GM12878 (cell line): Measurements from ENCODE around the gene WIPF1. TPM values are rescaled to one million over a fixed set of nuclear protein-coding genes. Genes with fewer than 3 reads are reported as not detected.

Source experiments
- ATAC-seq: fragments of 200-7000 bp; cut with Tn5 transposase; 3 replicates; pipeline ENCODE4 v1.9.1; 2020; ENCODE audit warnings: mild to moderate bottlenecking, moderate library complexity
- BruUV-seq: library from RNA; stranded (reverse); fragments of 400-500 nt; replicated peaks from 2 replicates; lab custom pipeline; 2021; lab: Mats Ljungman, UMichigan
- CTCF ChIA-PET: fragments of 300-600 bp; sonication (Branson Sonifier 250); formaldehyde crosslinking; extraction: SDS; loops from one replicate; lab custom pipeline; 2021; ENCODE audit warnings: inconsistent platforms; lab: Yijun Ruan, JAX
- POLR2A ChIA-PET: fragments of 350-600 bp; formaldehyde crosslinking; extraction: SDS; loops from one replicate; lab custom pipeline; 2021; ENCODE audit warnings: inconsistent platforms; lab: Charles Lee
- RAD21 ChIA-PET: fragments of 300-600 bp; sonication (Branson Sonifier 250); formaldehyde crosslinking; loops from one replicate; lab custom pipeline; 2023; ENCODE audit warnings: antibody characterized with exemption; ENCODE audit not compliant: unreplicated experiment; lab: Charles Lee
- SMC1A ChIA-PET: fragments of 300-600 bp; sonication (Branson Sonifier 250); formaldehyde crosslinking; loops from one replicate; lab custom pipeline; 2023; ENCODE audit not compliant: unreplicated experiment, uncharacterized antibody; lab: Charles Lee
- DNase-seq: peaks from one replicate; pipeline ENCODE4 v3.0.0-alpha.2; 2011; ENCODE audit warnings: low read depth, low spot score
- FAIRE-seq: peaks from 3 replicates; lab custom pipeline; 2011; peaks lifted over from hg19 to GRCh38; lab: Jason Lieb, UNC
- H2AFZ ChIP-seq: 2 replicates; pipeline ENCODE4 v1.6.0; 2011; ENCODE audit warnings: low read depth, low read length, control low read depth; ENCODE audit not compliant: control insufficient read depth
- H3K27ac ChIP-seq: 2 replicates; pipeline ENCODE4 v1.5.1; 2011; ENCODE audit warnings: control low read depth; ENCODE audit not compliant: control insufficient read depth, insufficient read depth
- H3K27me3 ChIP-seq, 2 experiments: replicated peaks in 1 of 2; 2 replicates each; pipeline versions ENCODE4 v1.6.0 to v1.6.1; 2011; ENCODE audit warnings: low read length in 1 of 2; ENCODE audit not compliant: control insufficient read depth in 2 of 2, insufficient read depth in 2 of 2
- H3K36me3 ChIP-seq, 2 experiments: 2 replicates each; pipeline ENCODE4 v1.5.1; 2011; ENCODE audit warnings: low read length in 1 of 2; ENCODE audit not compliant: control insufficient read depth in 2 of 2, insufficient read depth in 2 of 2
- H3K4me1 ChIP-seq: 2 replicates; pipeline ENCODE4 v1.6.1; 2011; ENCODE audit warnings: mild to moderate bottlenecking, low read length, moderate library complexity, mixed read lengths; ENCODE audit not compliant: control insufficient read depth, insufficient read depth
- H3K4me2 ChIP-seq: 2 replicates; pipeline ENCODE4 v1.6.0; 2011; ENCODE audit warnings: control low read depth; ENCODE audit not compliant: control insufficient read depth, insufficient read depth
- H3K4me3 ChIP-seq: fragments of 200-600 bp; sonication (generic); 2 replicates; pipeline ENCODE4 v1.5.1; 2016
- H3K79me2 ChIP-seq: 2 replicates; pipeline ENCODE4 v1.6.0; 2011; ENCODE audit warnings: low read length; ENCODE audit not compliant: control insufficient read depth, insufficient read depth
- H3K9ac ChIP-seq: 2 replicates; pipeline ENCODE4 v1.8.0; 2011; ENCODE audit warnings: low read length, control low read depth, mixed read lengths; ENCODE audit not compliant: control insufficient read depth, insufficient read depth
- H3K9me3 ChIP-seq: replicated peaks from 3 replicates; pipeline ENCODE4 v1.5.1; 2011; ENCODE audit warnings: mild to moderate bottlenecking, low read length; ENCODE audit not compliant: control insufficient read depth, insufficient read depth
- H4K20me1 ChIP-seq: 2 replicates; pipeline ENCODE4 v1.6.0; 2011; ENCODE audit not compliant: control insufficient read depth, insufficient read depth
- ASH2L ChIP-seq: fragments of 300-600, 200-600 bp; sonication (generic); IDR thresholded peaks from 2 replicates; pipeline ENCODE4 v1.6.1; 2017; ENCODE audit warnings: low read depth, mild to moderate bottlenecking, borderline replicate concordance
- ATF3 ChIP-seq: IDR thresholded peaks from 2 replicates; pipeline ENCODE4 v1.6.1; 2011; ENCODE audit warnings: low read depth, mild to moderate bottlenecking, low read length, moderate library complexity, borderline replicate concordance; ENCODE audit errors: extremely low read depth
- CREB1 ChIP-seq: IDR thresholded peaks from 2 replicates; pipeline ENCODE4 v1.6.1; 2012; ENCODE audit warnings: low read depth, mild to moderate bottlenecking, inconsistent platforms
- EP300 ChIP-seq, 2 experiments: fragments of 150-350 bp in 1 of 2; IDR thresholded peaks; 2 replicates each; pipeline ENCODE4 v1.6.1; 2011 to 2012; ENCODE audit warnings: low read depth in 2 of 2, low read length in 2 of 2, borderline replicate concordance in 1 of 2, improper control_type of control experiment in 1 of 2, inconsistent platforms in 1 of 2; ENCODE audit not compliant: control insufficient read depth in 1 of 2
- HCFC1 ChIP-seq: fragments of 150-350 bp; IDR thresholded peaks from 2 replicates; pipeline ENCODE4 v1.6.1; 2014; ENCODE audit warnings: low read length
- HDAC2 ChIP-seq: fragments of 200-600 bp; sonication (generic); IDR thresholded peaks from 2 replicates; pipeline ENCODE4 v1.6.1; 2017
- IKZF2 ChIP-seq, 2 experiments: fragments of 450-650 bp; IDR thresholded peaks; 2 replicates each; pipeline ENCODE4 v1.6.1; 2017; ENCODE audit warnings: mild to moderate bottlenecking in 2 of 2, moderate library complexity in 2 of 2
- JUNB ChIP-seq: IDR thresholded peaks from 2 replicates; pipeline ENCODE4 v1.6.1; 2016; ENCODE audit warnings: antibody characterized with exemption, mild to moderate bottlenecking
- MTA2 ChIP-seq: fragments of 450-650 bp; IDR thresholded peaks from 2 replicates; pipeline ENCODE4 v1.6.1; 2016; ENCODE audit warnings: low read depth, mild to moderate bottlenecking, moderate library complexity
- MXI1 ChIP-seq: fragments of 150-350 bp; IDR thresholded peaks from 2 replicates; pipeline ENCODE4 v1.6.1; 2011; ENCODE audit warnings: low read depth, mild to moderate bottlenecking, inconsistent platforms, low read length, improper control_type of control experiment
- RELB ChIP-seq: fragments of 450-650 bp; IDR thresholded peaks from 2 replicates; pipeline ENCODE4 v1.6.1; 2017; ENCODE audit warnings: low read depth, mild to moderate bottlenecking, moderate library complexity
- RFX5 ChIP-seq: IDR thresholded peaks from 2 replicates; pipeline ENCODE4 v1.6.1; 2011; ENCODE audit warnings: low read depth, low read length, improper control_type of control experiment
- WRNIP1 ChIP-seq: IDR thresholded peaks from 2 replicates; pipeline ENCODE4 v1.6.1; 2011; ENCODE audit warnings: low read depth, low read length, improper control_type of control experiment, borderline replicate concordance
- ZNF687 ChIP-seq: fragments of 450-650 bp; IDR thresholded peaks from 2 replicates; pipeline ENCODE4 v1.6.1; 2017; ENCODE audit warnings: mild to moderate bottlenecking, moderate library complexity
- WGBS: methylation state at CpG from one replicate; pipeline ENCODE4 v1.1.6; 2016; ENCODE audit warnings: low lambda C conversion rate; ENCODE audit not compliant: insufficient replicate concordance, insufficient coverage; ENCODE audit errors: missing lambda C conversion rate; 5-methylcytosine and 5-hydroxymethylcytosine counted together
- in situ Hi-C: fragments of 300-500 bp; cut with MboI; formaldehyde crosslinking; loops from 9 replicates; pipeline ENCODE4 v1.14.3; 2018; ENCODE audit warnings: mixed read lengths
- intact Hi-C: fragments of 100-400 bp; cut with micrococcal nuclease; formaldehyde crosslinking; loops from one replicate; pipeline ENCODE4 v1.14.2; 2022; ENCODE audit not compliant: unreplicated experiment
- polyA plus RNA-seq, 11 experiments: library from polyadenylated mRNA; depleted of rRNA in 4 of 11; unstranded in 6 of 11; stranded (reverse) in 5 of 11; fragments of >200 nt; fragmentation: Nextera tagmentation in 4 of 11; fragmentation: Illumina TruSeq in 1 of 11; extraction: Ambion mirVana in 4 of 11; extraction: Trizol in 1 of 11; gene quantifications; 1 replicate in 1 of 11; 2 replicates in 10 of 11; pipeline versions ENCODE4 v1.2.1 to v1.2.3, GENCODE V29; 2011 to 2016; ENCODE audit warnings: inconsistent platforms in 2 of 11, missing spikeins in 2 of 11, low read depth in 1 of 11
- total RNA-seq, 4 experiments: library from RNA; depleted of rRNA in 3 of 4; stranded (reverse); fragments of >200 nt in 3 of 4; fragmentation: Illumina TruSeq in 1 of 4; extraction: Trizol in 1 of 4; gene quantifications; 2 replicates each; pipeline versions ENCODE4 v1.2.1 to v1.2.3, GENCODE V29; 2013 to 2021
- TF ChIP-seq, protein P1 (sequence below): IDR thresholded peaks from 2 replicates; pipeline ENCODE4 v1.6.1; 2011; ENCODE audit warnings: borderline replicate concordance, low read depth, mild to moderate bottlenecking, moderate library complexity, low read length; ENCODE audit not compliant: insufficient read depth, poor library complexity, severe bottlenecking

Gene WIPF1
- total and polyA plus RNA-seq, 10 of the 15 experiments (the other 5 are each of a cell fraction or from before 2014, with no cell fraction given), result 23.1 to 188 (median 68.9) TPM

DNA sequence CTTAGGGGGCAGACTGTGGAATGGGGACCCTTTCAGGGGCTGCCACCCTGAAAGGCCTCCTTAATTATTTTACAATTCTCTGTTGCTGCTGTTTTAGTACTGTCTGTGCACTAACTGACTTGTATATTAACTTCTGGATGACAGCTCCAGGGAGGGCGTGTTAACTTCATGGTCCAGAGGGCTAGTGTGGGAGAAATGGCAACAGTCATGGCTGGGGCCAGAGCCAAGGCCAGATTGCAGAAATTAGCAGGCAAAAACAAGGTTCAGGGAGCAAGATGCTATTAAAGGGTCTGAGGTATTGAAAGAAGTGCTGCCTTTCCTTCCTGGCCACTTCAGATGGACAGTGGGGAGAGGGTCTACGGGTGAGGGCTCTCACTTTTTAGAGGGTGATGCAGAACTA is 9.1 kb downstream of the WIPF1 start:
- Histone ChIP-seq H3K36me3 (peaks cover 16 to 19% of the 10 kb centered on the region in 2 experiments), H3K4me1 (peaks cover 12% of the 10 kb centered on the region), H3K4me2 (no peak overlapping the region), H3K4me3 (no peak overlapping the region), H3K9me3 (no peaks in the 10 kb centered on the region), H3K79me2 (peaks cover 81% of the 10 kb centered on the region), H2AFZ (no peak overlapping the region), H4K20me1 (peaks cover 8% of the 10 kb centered on the region), H3K27me3 (no peaks in the 10 kb centered on the region), H3K27ac (no peak overlapping the region), H3K9ac (no peak overlapping the region)
- intact Hi-C loops, result no loop called here
- ATAC-seq (no peak), DNase-seq (no peak), FAIRE-seq (no peak)
- SMC1A ChIA-PET, result interaction anchor here (0.7 to 25.8 kb wide), 3 partner anchors 21 to 126 kb away, joined by 3 to 457 read pairs (median 7); partner anchors contain the start of gene WIPF1
- TF ChIP-seq WRNIP1 (no peak), CREB1 (no peak), EP300 (IDR thresholded peaks at IDR 0.05; ENCODE audit: borderline replicate concordance in 1 of 2, control insufficient read depth in 1 of 2, low read depth in 2 of 2, low read length in 2 of 2) (no peak), HCFC1 (no peak), HDAC2 (no peak), MTA2 (no peak), ASH2L (no peak), MXI1 (no peak), IKZF2 (IDR thresholded peaks at IDR 0.05) (no peak), RFX5 (no peak), JUNB (no peak), ZNF687 (no peak), RELB (no peak), ATF3 (no peak)
- TF ChIP-seq, protein P1, sequence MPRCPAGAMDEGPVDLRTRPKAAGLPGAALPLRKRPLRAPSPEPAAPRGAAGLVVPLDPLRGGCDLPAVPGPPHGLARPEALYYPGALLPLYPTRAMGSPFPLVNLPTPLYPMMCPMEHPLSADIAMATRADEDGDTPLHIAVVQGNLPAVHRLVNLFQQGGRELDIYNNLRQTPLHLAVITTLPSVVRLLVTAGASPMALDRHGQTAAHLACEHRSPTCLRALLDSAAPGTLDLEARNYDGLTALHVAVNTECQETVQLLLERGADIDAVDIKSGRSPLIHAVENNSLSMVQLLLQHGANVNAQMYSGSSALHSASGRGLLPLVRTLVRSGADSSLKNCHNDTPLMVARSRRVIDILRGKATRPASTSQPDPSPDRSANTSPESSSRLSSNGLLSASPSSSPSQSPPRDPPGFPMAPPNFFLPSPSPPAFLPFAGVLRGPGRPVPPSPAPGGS, result no peak
- BruUV-seq, result no TSS peak
- POLR2A ChIA-PET, result no interaction called here
- CTCF ChIA-PET, result interaction anchor here (1.0 to 1.2 kb wide), 2 partner anchors 14 to 15 kb away, joined by 3 read pairs; no protein-coding TSS in a partner anchor
- WGBS, result 46% methylated on average over 2 of the region's 2 CpGs
- in situ Hi-C loops, result loop anchor here (25.0 kb wide), 1 partner anchor 99 kb away; no protein-coding TSS in a partner anchor
- RAD21 ChIA-PET, result no interaction called here
